Dedifferentiated amniotic fluid mesenchymal stem cell (primary cell): Measurements from ENCODE around the gene SLC7A4.
A peak's percentile ranks its signal among the peaks of the same experiment; 100 is the strongest.

Source experiments
- DNase-seq: peaks from one replicate; pipeline ENCODE4 v3.0.0-alpha.2; 2016; ENCODE audit errors: extremely low spot score

SLC7A4 gene

DNA sequence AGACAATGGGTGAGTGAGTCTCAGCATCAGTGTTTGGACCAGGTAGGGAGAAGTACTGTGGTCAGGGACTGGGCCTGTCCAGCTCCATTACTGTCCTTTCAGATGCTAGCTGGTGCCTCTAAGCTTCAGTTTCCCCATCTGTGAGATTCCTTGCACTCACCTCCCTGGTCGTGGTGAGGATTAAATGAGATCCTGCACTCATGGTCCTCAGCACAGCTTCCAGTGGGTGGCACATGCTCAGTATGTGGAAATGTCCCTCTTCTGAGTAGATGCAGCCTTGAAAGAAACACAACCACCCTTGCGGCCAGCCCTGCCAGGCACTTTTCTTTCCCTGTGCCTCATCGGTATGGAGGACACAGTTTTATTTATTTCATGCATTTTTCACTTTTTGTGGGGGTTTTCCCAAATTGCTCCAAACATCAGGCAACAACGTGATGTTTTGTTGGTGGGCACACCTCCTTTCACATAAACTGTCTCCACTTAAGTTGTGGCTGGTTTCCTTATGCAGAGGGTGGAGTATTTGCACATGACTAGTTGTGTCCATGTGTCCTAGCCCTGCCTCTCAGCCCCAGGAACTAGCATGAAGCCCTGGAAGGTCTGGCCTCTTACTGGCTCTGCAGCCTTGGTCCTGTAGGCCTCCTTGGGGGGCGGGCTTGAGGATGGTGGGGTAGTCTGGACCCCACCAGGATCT, 49.1 kb downstream of the SLC7A4 start:
- DNase-seq, result no peak

GRCh38 chr22:20982563-20982882, 49.8 kb downstream of the SLC7A4 start:
- DNase-seq, result no peak

GRCh38 chr22:20981787-20982562, 50.4 kb downstream of the SLC7A4 start, which contains the start of gene LZTR1:
LZTR1 (plus strand) TSS chr22:20982297; CDS start chr22:20982372, 75 bp downstream.
- DNase-seq, result peak; percentile 66

DNA sequence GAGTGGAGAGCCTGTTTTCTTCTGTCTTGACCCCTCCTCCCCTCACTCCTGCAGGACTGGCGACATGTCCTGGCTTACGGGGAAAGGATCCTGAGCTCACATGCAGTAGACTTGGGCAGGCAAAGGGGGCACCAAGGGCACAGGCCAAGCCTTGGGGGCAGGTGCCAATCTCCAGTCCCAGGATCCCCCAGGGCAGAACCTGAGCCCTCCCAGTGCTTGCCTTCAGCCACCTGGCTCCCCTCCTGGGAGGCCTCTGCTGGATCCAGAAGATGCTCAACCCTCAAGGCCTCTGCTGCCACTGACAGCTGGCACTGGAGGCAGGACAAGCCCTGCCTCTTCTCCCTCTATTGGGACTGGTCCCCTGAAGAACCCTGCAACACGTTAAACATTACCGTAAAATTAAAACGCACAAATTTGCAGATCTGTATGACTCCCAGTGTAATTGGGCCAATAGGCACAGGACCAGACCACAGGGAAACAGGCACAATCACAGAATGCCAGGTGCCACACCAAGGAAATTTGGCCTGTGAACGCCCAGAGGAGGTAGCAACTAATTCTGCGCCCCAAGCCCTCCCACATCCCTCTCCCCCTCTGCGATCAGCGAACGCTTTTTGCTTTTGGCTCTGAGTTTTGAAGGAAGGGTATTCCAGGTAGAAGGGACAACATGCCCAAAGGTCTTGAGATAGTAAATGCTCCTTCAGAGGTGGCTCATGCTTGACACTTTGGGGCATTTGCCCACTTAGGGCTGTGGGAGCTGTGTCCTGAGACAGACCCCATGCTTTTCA, 51.2 kb downstream of the SLC7A4 start:
- no peak for DNase-seq

DNA sequence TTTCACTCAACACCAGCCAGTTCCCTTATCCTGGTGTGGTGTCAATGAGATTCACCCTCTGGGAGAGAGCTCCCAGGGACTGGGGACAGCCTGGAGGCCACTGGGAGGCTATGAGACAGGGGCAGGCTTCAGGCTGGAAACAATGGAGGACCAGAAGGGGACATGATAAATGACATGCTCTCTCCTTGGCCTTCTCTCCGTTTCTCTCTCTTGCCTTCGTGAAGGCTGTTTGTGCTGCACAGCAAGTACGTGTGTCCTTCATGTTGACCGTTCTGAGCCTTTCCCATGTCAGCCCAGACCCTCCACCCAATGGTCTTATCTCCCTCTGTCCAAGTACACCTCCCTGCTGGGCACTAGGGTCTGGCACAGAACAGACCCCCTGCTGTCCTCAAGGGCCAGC, 51.8 kb downstream of the SLC7A4 start:
- DNase-seq, result no peak

- DNase-seq, result no peak
Observed at GRCh38 chr22:20979940-20980453, 52.4 kb downstream of the SLC7A4 start.

DNA sequence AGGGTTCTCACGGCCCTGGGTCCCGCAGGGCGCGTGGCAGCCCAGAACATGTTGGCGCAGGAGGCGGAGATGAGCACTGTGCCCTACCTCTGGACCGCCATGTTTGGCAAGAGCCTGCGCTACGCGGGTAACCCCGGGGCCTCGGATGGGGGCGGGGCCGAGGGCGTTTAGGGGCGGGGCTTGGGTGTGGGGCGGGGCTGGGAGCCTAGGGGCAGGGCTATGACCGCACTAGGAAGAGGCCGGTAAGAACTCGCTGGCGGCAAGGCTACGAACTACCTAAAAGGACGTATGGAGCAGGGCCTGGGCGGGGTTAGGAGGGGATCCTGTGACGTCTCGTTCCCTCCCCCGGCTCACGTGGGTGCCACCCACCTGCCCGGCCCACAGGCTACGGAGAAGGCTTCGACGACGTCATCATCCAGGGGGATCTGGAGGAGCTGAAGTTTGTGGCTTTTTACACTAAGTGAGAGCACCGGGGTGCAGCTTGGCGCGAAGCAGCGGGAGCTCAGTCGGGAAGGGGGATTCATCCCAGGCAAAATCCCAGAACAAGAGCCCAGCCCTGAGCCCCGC, 53.0 kb downstream of the SLC7A4 start:
- no peak for DNase-seq
